ENCODE results near the gene KIF4A. TPM values are rescaled to one million over a fixed set of nuclear protein-coding genes. Genes with fewer than 3 reads are reported as not detected.

KIF4A gene
- total RNA-seq, result 0.35 and 1.5 TPM in 2 replicates

GRCh38 chrX:70289793-70290770 lies at the start of gene KIF4A, which contains the start of gene PDZD11:
Gene KIF4A (plus strand): TSS chrX:70290104. CDS start chrX:70290459, 355 bp downstream.
Gene PDZD11 (minus strand): TSS chrX:70289927. CDS start chrX:70289341, 586 bp downstream.

GRCh38 chrX:70260104-70260503 lies 29.8 kb upstream of the KIF4A start, which contains the start of gene P2RY4:
Gene P2RY4 (minus strand): TSS chrX:70260204. CDS start chrX:70259624, 580 bp downstream.

GRCh38 chrX:70268034-70268433 lies 21.9 kb upstream of the KIF4A start, which contains the start of gene ARR3:
Gene ARR3 (plus strand): TSS chrX:70268334. CDS start chrX:70269386, 1,052 bp downstream.

GRCh38 chrX:70281951-70282350 lies 8.0 kb upstream of the KIF4A start, which contains the start of gene RAB41:
Gene RAB41 (plus strand): TSS chrX:70282172. CDS start chrX:70282218, 46 bp downstream.

GRCh38 chrX:70422851-70423341 lies 133.0 kb downstream of the KIF4A start, which contains the start of gene GDPD2:
Gene GDPD2 (plus strand): TSS chrX:70423314. CDS start chrX:70424985, 1,671 bp downstream.

GRCh38 chrX:70444326-70444945 lies 154.5 kb downstream of the KIF4A start, which contains the start of gene DLG3:
Gene DLG3 (plus strand): TSS chrX:70444835. CDS start chrX:70445202, 367 bp downstream.

Other genes with a start within 250 kb of the KIF4A start
- gene AWAT2, start 240.2 kb upstream of the KIF4A start, total RNA-seq, result not detected in 2 replicates
- not detected in 2 replicates for gene OTUD6A, start 227.6 kb upstream of the KIF4A start, total RNA-seq
- gene IGBP1, start 156.7 kb upstream of the KIF4A start, total RNA-seq, result 71.1 and 115 TPM in 2 replicates
- gene DGAT2L6, start 112.6 kb upstream of the KIF4A start, total RNA-seq, result not detected in 2 replicates
- gene AWAT1, start 55.4 kb upstream of the KIF4A start, total RNA-seq, result not detected in 2 replicates
- gene P2RY4, start 29.9 kb upstream of the KIF4A start, total RNA-seq, result not detected in 2 replicates
- not detected in 2 replicates for gene ARR3, start 21.8 kb upstream of the KIF4A start, total RNA-seq
- not detected in 2 replicates for gene RAB41, start 7.9 kb upstream of the KIF4A start, total RNA-seq
- 50.2 and 62.2 TPM in 2 replicates for gene PDZD11, start 177 bp upstream of the KIF4A start, total RNA-seq
- not detected in 2 replicates for gene GDPD2, start 133.2 kb downstream of the KIF4A start, total RNA-seq
- gene DLG3, start 154.7 kb downstream of the KIF4A start, total RNA-seq, result 3.3 and 7.9 TPM in 2 replicates